ENCODE results near the gene AJAP1. TPM values are rescaled to one million over a fixed set of nuclear protein-coding genes. Genes with fewer than 3 reads are reported as not detected.

Gene AJAP1
- total RNA-seq, 2 experiments from 2014 or later: 0.39 to 0.47 TPM

- POLR2A ChIA-PET: no interaction called here
- H3K27me3 Mint-ChIP-seq: no peaks in the 10 kb centered on the region
- TF ChIP-seq CTCF (IDR thresholded peaks at IDR 0.05): no peak
- Histone ChIP-seq H3K27ac (ENCODE audit: low read depth in 1 of 2, low read length in 2 of 2) (no peak overlapping the region), H3K27me3 (ENCODE audit: control insufficient read depth in 1 of 2, insufficient read depth in 2 of 2, low read length in 2 of 2) (no peaks in the 10 kb centered on the region), H3K36me3 (ENCODE audit: insufficient read depth, low read length) (no peaks in the 10 kb centered on the region), H3K9me3 (ENCODE audit: control insufficient read depth in 1 of 2, insufficient read depth in 1 of 2, low read length in 2 of 2) (no peaks in the 10 kb centered on the region), H3K4me3 (ENCODE audit: low read length) (no peak overlapping the region), H3K4me1 (ENCODE audit: insufficient read depth, low read length) (no peaks in the 10 kb centered on the region)
- ATAC-seq (ENCODE audit: poor library complexity) (no peak), DNase-seq (no peak)
- no peak overlapping the region for H3K27ac Mint-ChIP-seq
- no peaks in the 10 kb centered on the region for H3K4me1 Mint-ChIP-seq (ENCODE audit: low read depth)
- no peaks in the 10 kb centered on the region for H3K9me3 Mint-ChIP-seq
- H3K36me3 Mint-ChIP-seq (ENCODE audit: low read depth): no peaks in the 10 kb centered on the region
- H3K4me3 Mint-ChIP-seq: no peak overlapping the region
- CTCF ChIA-PET: no interaction called here
- intact Hi-C loops (cut with DNase I, micrococcal nuclease): no loop called here
Measured at GRCh38 chr1:4624141-4624715, 30.2 kb upstream of the AJAP1 start.

GRCh38 chr1:4624801-4625200, 29.6 kb upstream of the AJAP1 start:
- Histone ChIP-seq H3K9me3 (ENCODE audit: control insufficient read depth in 1 of 2, insufficient read depth in 1 of 2, low read length in 2 of 2) (no peaks in the 10 kb centered on the region), H3K4me3 (ENCODE audit: low read length) (no peak overlapping the region), H3K36me3 (ENCODE audit: insufficient read depth, low read length) (no peaks in the 10 kb centered on the region), H3K4me1 (ENCODE audit: insufficient read depth, low read length) (no peaks in the 10 kb centered on the region), H3K27ac (ENCODE audit: low read depth in 1 of 2, low read length in 2 of 2) (no peak overlapping the region), H3K27me3 (ENCODE audit: control insufficient read depth in 1 of 2, insufficient read depth in 2 of 2, low read length in 2 of 2) (no peaks in the 10 kb centered on the region)
- no peaks in the 10 kb centered on the region for H3K27me3 Mint-ChIP-seq
- H3K36me3 Mint-ChIP-seq (ENCODE audit: low read depth): no peaks in the 10 kb centered on the region
- intact Hi-C loops (cut with DNase I, micrococcal nuclease): no loop called here
- no peak for ATAC-seq (ENCODE audit: poor library complexity)
- CTCF ChIA-PET: no interaction called here
- no peaks in the 10 kb centered on the region for H3K9me3 Mint-ChIP-seq
- H3K27ac Mint-ChIP-seq: no peak overlapping the region
- no peak overlapping the region for H3K4me3 Mint-ChIP-seq
- DNase-seq: no peak
- no peak for TF ChIP-seq CTCF (IDR thresholded peaks at IDR 0.05)
- no peaks in the 10 kb centered on the region for H3K4me1 Mint-ChIP-seq (ENCODE audit: low read depth)
- POLR2A ChIA-PET: no interaction called here

DNA sequence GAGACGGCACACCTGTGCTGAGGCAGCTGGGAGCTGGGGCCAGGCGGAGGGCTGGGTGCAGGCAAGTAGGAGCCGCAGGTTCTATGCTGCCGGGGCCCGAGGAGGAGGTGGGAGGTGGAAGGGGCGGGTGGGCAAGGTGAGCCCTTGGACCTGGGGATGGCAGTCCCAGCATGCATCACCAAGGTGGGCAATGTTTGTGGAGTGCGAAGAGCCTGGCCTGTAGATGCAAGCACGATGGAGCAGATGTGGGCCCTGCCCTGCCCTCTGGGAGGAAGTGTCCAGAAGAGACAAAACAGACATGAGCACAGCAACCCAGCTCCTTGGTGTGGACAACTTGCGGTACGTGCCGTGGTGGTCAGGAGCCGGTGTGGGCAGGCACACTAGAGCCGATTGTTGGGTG, 28.3 kb upstream of the AJAP1 start:
- H3K4me3 Mint-ChIP-seq: no peak overlapping the region
- no peaks in the 10 kb centered on the region for H3K4me1 Mint-ChIP-seq (ENCODE audit: low read depth)
- peaks cover 0 to 2% of the 10 kb centered on the region in 2 experiments for H3K27me3 ChIP-seq (ENCODE audit: control insufficient read depth in 1 of 2, insufficient read depth in 2 of 2, low read length in 2 of 2)
- no peak for DNase-seq
- no peak for ATAC-seq (ENCODE audit: poor library complexity)
- no peak for TF ChIP-seq CTCF (IDR thresholded peaks at IDR 0.05)
- H3K27ac Mint-ChIP-seq: no peak overlapping the region
- H3K27ac ChIP-seq (ENCODE audit: low read depth in 1 of 2, low read length in 2 of 2): no peak overlapping the region
- H3K36me3 ChIP-seq (ENCODE audit: insufficient read depth, low read length): no peaks in the 10 kb centered on the region
- CTCF ChIA-PET: no interaction called here
- no peak overlapping the region for H3K4me3 ChIP-seq (ENCODE audit: low read length)
- POLR2A ChIA-PET: no interaction called here
- intact Hi-C loops (cut with DNase I, micrococcal nuclease): no loop called here
- no peaks in the 10 kb centered on the region for H3K27me3 Mint-ChIP-seq
- no peaks in the 10 kb centered on the region for H3K36me3 Mint-ChIP-seq (ENCODE audit: low read depth)
- no peaks in the 10 kb centered on the region for H3K4me1 ChIP-seq (ENCODE audit: insufficient read depth, low read length)
- H3K9me3 ChIP-seq (ENCODE audit: control insufficient read depth in 1 of 2, insufficient read depth in 1 of 2, low read length in 2 of 2): no peaks in the 10 kb centered on the region
- no peaks in the 10 kb centered on the region for H3K9me3 Mint-ChIP-seq
